Keratinocyte (primary cell): Measurements from ENCODE around the gene RIMS1. TPM values are rescaled to one million over a fixed set of nuclear protein-coding genes. Genes with fewer than 3 reads are reported as not detected.

ENCODE experiments used
- DNase-seq: peaks from one replicate; pipeline ENCODE4 v3.0.0-alpha.2; 2011; ENCODE audit warnings: low read depth, missing footprints, low spot score
- FAIRE-seq: peaks from 2 replicates; lab custom pipeline; 2011; peaks lifted over from hg19 to GRCh38; lab: Jason Lieb, UNC
- H2AFZ ChIP-seq: 2 replicates; pipeline ENCODE4 v1.6.0; 2012; ENCODE audit warnings: low read length, control low read depth, inconsistent platforms; ENCODE audit not compliant: control insufficient read depth
- H3K27ac ChIP-seq: 2 replicates; pipeline ENCODE4 v1.5.1; 2011; ENCODE audit warnings: low read length; ENCODE audit not compliant: control insufficient read depth, insufficient read depth
- H3K27me3 ChIP-seq: 3 replicates; pipeline ENCODE4 v1.6.0; 2011; ENCODE audit warnings: low read length; ENCODE audit not compliant: control insufficient read depth, insufficient read depth; ENCODE audit errors: extremely low read depth
- H3K36me3 ChIP-seq, 2 experiments: 2 replicates in 1 of 2; 3 replicates in 1 of 2; pipeline ENCODE4 v1.5.1; 2011; ENCODE audit warnings: low read length in 2 of 2, mild to moderate bottlenecking in 1 of 2; ENCODE audit not compliant: control insufficient read depth in 2 of 2, insufficient read depth in 2 of 2; ENCODE audit errors: extremely low read depth in 1 of 2
- H3K4me1 ChIP-seq: 3 replicates; pipeline ENCODE4 v1.5.1; 2011; ENCODE audit warnings: low read length; ENCODE audit not compliant: control insufficient read depth, insufficient read depth; ENCODE audit errors: extremely low read depth
- H3K4me2 ChIP-seq: 3 replicates; pipeline ENCODE4 v1.6.0; 2011; ENCODE audit warnings: low read depth, low read length; ENCODE audit not compliant: control insufficient read depth, insufficient read depth; ENCODE audit errors: extremely low read depth
- H3K4me3 ChIP-seq, 3 experiments: fragments of 200-600 bp in 1 of 3; sonication (generic) in 1 of 3; 2 replicates in 2 of 3; 3 replicates in 1 of 3; pipeline ENCODE4 v1.5.1; 2011 to 2016; ENCODE audit warnings: low read length in 3 of 3, mild to moderate bottlenecking in 3 of 3, control low read depth in 2 of 3, inconsistent platforms in 1 of 3, low read depth in 1 of 3, mixed read lengths in 1 of 3, mixed run types in 1 of 3, moderate library complexity in 1 of 3; ENCODE audit not compliant: control insufficient read depth in 2 of 3, insufficient read depth in 2 of 3; ENCODE audit errors: extremely low read depth in 1 of 3
- H3K79me2 ChIP-seq: 2 replicates; pipeline ENCODE4 v1.6.0; 2012; ENCODE audit warnings: low read length; ENCODE audit not compliant: control insufficient read depth, insufficient read depth
- H3K9ac ChIP-seq: 3 replicates; pipeline ENCODE4 v1.6.0; 2011; ENCODE audit warnings: low read length; ENCODE audit not compliant: control insufficient read depth, insufficient read depth; ENCODE audit errors: extremely low read depth
- H3K9me1 ChIP-seq: 3 replicates; pipeline ENCODE4 v1.6.0; 2011; ENCODE audit warnings: low read length; ENCODE audit not compliant: control insufficient read depth, insufficient read depth; ENCODE audit errors: extremely low read depth
- H3K9me3 ChIP-seq: 2 replicates; pipeline ENCODE4 v1.5.1; 2012; ENCODE audit warnings: low read depth, low read length; ENCODE audit not compliant: control insufficient read depth
- H4K20me1 ChIP-seq: 3 replicates; pipeline ENCODE4 v1.6.0; 2011; ENCODE audit warnings: low read length; ENCODE audit not compliant: control insufficient read depth, insufficient read depth; ENCODE audit errors: extremely low read depth
- EZH2 ChIP-seq: IDR thresholded peaks from one replicate; pipeline ENCODE4 v1.6.1; 2012; ENCODE audit warnings: inconsistent platforms, mild to moderate bottlenecking, low read length, moderate library complexity
- dilution Hi-C: fragments of 300-500 bp; cut with MboI; formaldehyde crosslinking; loops from one replicate; pipeline ENCODE4 v1.7.0; 2020; ENCODE audit warnings: low sequenced_read_pairs; ENCODE audit not compliant: extremely low pct_ligation_motif_present
- polyA minus RNA-seq, 3 experiments: library from RNA; depleted of rRNA, polyadenylated mRNA; stranded (reverse); fragments of >200 nt; gene quantifications; 1 replicate in 1 of 3; 2 replicates in 1 of 3; 3 replicates in 1 of 3; pipeline ENCODE4 v1.2.3, GENCODE V29; 2011
- polyA plus RNA-seq, 5 experiments: library from polyadenylated mRNA; depleted of rRNA in 3 of 5; stranded (reverse) in 3 of 5; stranded (forward) in 1 of 5; unstranded in 1 of 5; fragments of >200 nt; gene quantifications; 1 replicate in 1 of 5; 2 replicates in 3 of 5; 3 replicates in 1 of 5; pipeline versions ENCODE4 v1.2.1 to v1.2.3, GENCODE V29; 2011 to 2012; ENCODE audit warnings: missing spikeins in 2 of 5, low read depth in 1 of 5, low replicate concordance in 1 of 5
- TF ChIP-seq, protein P1 (sequence below), 3 experiments: IDR thresholded peaks in 1 of 3; conservative IDR thresholded peaks in 1 of 3; optimal IDR thresholded peaks in 1 of 3; 2 replicates in 2 of 3; 3 replicates in 1 of 3; pipeline versions ENCODE3 to v1.5.1; 2011; ENCODE audit warnings: low read length in 3 of 3, mild to moderate bottlenecking in 3 of 3, moderate library complexity in 2 of 3, control low read depth in 1 of 3, inconsistent platforms in 1 of 3; ENCODE audit not compliant: insufficient read depth in 2 of 3; ENCODE audit errors: extremely low read depth in 1 of 3

Gene RIMS1, protein sequence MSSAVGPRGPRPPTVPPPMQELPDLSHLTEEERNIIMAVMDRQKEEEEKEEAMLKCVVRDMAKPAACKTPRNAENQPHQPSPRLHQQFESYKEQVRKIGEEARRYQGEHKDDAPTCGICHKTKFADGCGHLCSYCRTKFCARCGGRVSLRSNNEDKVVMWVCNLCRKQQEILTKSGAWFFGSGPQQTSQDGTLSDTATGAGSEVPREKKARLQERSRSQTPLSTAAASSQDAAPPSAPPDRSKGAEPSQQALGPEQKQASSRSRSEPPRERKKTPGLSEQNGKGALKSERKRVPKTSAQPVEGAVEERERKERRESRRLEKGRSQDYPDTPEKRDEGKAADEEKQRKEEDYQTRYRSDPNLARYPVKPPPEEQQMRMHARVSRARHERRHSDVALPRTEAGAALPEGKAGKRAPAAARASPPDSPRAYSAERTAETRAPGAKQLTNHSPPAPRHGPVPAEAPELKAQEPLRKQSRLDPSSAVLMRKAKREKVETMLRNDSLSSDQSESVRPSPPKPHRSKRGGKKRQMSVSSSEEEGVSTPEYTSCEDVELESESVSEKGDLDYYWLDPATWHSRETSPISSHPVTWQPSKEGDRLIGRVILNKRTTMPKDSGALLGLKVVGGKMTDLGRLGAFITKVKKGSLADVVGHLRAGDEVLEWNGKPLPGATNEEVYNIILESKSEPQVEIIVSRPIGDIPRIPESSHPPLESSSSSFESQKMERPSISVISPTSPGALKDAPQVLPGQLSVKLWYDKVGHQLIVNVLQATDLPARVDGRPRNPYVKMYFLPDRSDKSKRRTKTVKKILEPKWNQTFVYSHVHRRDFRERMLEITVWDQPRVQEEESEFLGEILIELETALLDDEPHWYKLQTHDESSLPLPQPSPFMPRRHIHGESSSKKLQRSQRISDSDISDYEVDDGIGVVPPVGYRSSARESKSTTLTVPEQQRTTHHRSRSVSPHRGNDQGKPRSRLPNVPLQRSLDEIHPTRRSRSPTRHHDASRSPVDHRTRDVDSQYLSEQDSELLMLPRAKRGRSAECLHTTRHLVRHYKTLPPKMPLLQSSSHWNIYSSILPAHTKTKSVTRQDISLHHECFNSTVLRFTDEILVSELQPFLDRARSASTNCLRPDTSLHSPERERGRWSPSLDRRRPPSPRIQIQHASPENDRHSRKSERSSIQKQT (N-terminal part only)
- 0.03 TPM in 1 of 3 replicates, not detected in the others for polyA plus RNA-seq
- polyA plus RNA-seq (2011; ENCODE audit: low read depth), result not detected
- 0.01 TPM in 1 of 2 replicates, not detected in the other for polyA plus RNA-seq (2011; cell fraction: cytosol; rRNA removed)
- polyA plus RNA-seq (2011; cell fraction: nucleus; rRNA removed), result not detected in 2 replicates
- not detected in 2 replicates for polyA plus RNA-seq (2012; ENCODE audit: low replicate concordance)
- polyA minus RNA-seq, result 0.10 TPM in 1 of 3 replicates, not detected in the others
- polyA minus RNA-seq (2011; cell fraction: cytosol; rRNA and poly(A)+ RNA removed), result not detected
- not detected in 2 replicates for polyA minus RNA-seq (2011; cell fraction: nucleus; rRNA and poly(A)+ RNA removed)

DNA sequence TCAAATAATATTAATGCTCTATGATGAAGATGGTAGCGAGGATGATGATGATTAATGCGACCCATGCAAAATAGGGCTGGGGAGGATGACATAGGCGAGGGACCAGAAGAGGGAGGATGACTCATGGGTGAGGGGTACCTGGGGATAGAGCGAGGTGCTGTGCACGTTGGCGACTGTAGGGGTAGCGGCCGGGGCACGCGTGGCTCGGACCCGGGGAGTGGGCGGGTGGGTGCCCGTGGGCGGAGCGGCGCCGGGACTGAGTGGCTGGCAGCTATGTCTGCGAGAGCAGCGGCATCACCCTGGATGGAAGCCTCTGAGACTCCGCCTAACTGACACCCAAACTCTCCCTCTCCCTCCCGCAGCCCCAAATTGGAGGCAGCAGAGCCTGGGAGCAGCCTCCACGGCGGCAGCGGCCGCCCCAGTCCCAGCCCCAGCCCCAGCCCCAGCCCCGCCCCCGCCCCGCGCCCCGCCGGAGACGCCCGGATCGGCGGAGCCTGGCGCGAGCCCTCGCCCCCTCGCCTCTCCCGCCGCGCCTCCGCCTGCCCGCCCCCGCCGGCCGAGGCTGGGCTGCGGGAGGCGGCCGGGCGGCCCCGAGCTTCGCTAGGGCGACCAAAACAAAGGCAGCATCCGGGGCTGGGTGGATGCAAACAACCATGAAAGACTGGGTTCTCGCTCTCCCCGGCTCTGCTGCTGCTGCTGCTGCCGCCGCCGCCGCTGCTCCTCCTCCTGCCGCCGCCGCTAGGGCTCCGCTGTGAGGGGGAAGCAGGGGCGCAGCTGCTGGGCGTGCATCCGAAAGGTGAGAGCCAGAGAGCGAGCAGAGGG lies at the start of gene RIMS1:
Gene RIMS1, plus strand, starts transcription at position 367 of the 822 bp plus-strand sequence. CDS start 474 bp downstream, outside the sequence.
- no peaks in the 10 kb centered on the region for H3K36me3 ChIP-seq
- H2AFZ ChIP-seq, result no peak within 1 kb of the TSS
- dilution Hi-C loops, result no loop called here
- TF ChIP-seq EZH2, result peak; percentile 50
- TF ChIP-seq, protein P1, sequence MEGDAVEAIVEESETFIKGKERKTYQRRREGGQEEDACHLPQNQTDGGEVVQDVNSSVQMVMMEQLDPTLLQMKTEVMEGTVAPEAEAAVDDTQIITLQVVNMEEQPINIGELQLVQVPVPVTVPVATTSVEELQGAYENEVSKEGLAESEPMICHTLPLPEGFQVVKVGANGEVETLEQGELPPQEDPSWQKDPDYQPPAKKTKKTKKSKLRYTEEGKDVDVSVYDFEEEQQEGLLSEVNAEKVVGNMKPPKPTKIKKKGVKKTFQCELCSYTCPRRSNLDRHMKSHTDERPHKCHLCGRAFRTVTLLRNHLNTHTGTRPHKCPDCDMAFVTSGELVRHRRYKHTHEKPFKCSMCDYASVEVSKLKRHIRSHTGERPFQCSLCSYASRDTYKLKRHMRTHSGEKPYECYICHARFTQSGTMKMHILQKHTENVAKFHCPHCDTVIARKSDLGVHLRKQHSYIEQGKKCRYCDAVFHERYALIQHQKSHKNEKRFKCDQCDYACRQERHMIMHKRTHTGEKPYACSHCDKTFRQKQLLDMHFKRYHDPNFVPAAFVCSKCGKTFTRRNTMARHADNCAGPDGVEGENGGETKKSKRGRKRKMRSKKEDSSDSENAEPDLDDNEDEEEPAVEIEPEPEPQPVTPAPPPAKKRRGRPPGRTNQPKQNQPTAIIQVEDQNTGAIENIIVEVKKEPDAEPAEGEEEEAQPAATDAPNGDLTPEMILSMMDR (optimal IDR thresholded peaks at IDR 0.05 in 1 of 3, IDR thresholded peaks at IDR 0.05 in 1 of 3, conservative IDR thresholded peaks at IDR 0.05 in 1 of 3; ENCODE audit: extremely low read depth in 1 of 3, insufficient read depth in 2 of 3, low read length in 3 of 3), result no peak
- H3K27ac ChIP-seq, result no peak within 1 kb of the TSS
- peaks cover 2% of the 10 kb centered on the region for H4K20me1 ChIP-seq
- no peak within 1 kb of the TSS for H3K9ac ChIP-seq
- H3K4me2 ChIP-seq, result no peak within 1 kb of the TSS
- no peaks in the 10 kb centered on the region for H3K9me1 ChIP-seq
- FAIRE-seq (no peak), DNase-seq (no peak)
- no peaks in the 10 kb centered on the region for H3K79me2 ChIP-seq
- H3K4me1 ChIP-seq, result no peaks in the 10 kb centered on the region
- no peak within 1 kb of the TSS for H3K4me3 ChIP-seq
- H3K27me3 ChIP-seq, result peaks cover 26% of the 10 kb centered on the region
- no peaks in the 10 kb centered on the region for H3K9me3 ChIP-seq

- Histone ChIP-seq H3K27ac (no peak overlapping the region), H3K79me2 (no peaks in the 10 kb centered on the region), H3K27me3 (no peaks in the 10 kb centered on the region), H4K20me1 (no peaks in the 10 kb centered on the region), H3K9ac (no peak overlapping the region), H3K4me2 (no peak overlapping the region), H3K4me1 (no peaks in the 10 kb centered on the region), H2AFZ (no peak overlapping the region), H3K36me3 (no peaks in the 10 kb centered on the region), H3K9me1 (no peaks in the 10 kb centered on the region), H3K4me3 (no peak overlapping the region), H3K9me3 (no peaks in the 10 kb centered on the region)
- DNase-seq (no peak), FAIRE-seq (no peak)
- TF ChIP-seq, protein P1 (optimal IDR thresholded peaks at IDR 0.05 in 1 of 3, IDR thresholded peaks at IDR 0.05 in 1 of 3, conservative IDR thresholded peaks at IDR 0.05 in 1 of 3; ENCODE audit: extremely low read depth in 1 of 3, insufficient read depth in 2 of 3, low read length in 3 of 3), result no peak
- no peak for TF ChIP-seq EZH2
- dilution Hi-C loops, result no loop called here
These were observed 35.1 kb upstream of the RIMS1 start for GRCh38 chr6:71851214-71851613.
